GM21619 (cell line): Measurements from ENCODE around the gene TCP1.
"Not testable (repeated sequence)": the region's sequence is repeated elsewhere in the genome, so short reads cannot be mapped to it uniquely, and the experiment has no call there.

Source experiments
- ATAC-seq: cut with Tn5 transposase; IDR thresholded peaks from one replicate; pipeline ENCODE4 v1.9.1; 2021; ENCODE audit not compliant: unreplicated experiment

Gene TCP1

GRCh38 chr6:159778131-159778530, 11.3 kb downstream of the TCP1 start:
- no peak for ATAC-seq

DNA sequence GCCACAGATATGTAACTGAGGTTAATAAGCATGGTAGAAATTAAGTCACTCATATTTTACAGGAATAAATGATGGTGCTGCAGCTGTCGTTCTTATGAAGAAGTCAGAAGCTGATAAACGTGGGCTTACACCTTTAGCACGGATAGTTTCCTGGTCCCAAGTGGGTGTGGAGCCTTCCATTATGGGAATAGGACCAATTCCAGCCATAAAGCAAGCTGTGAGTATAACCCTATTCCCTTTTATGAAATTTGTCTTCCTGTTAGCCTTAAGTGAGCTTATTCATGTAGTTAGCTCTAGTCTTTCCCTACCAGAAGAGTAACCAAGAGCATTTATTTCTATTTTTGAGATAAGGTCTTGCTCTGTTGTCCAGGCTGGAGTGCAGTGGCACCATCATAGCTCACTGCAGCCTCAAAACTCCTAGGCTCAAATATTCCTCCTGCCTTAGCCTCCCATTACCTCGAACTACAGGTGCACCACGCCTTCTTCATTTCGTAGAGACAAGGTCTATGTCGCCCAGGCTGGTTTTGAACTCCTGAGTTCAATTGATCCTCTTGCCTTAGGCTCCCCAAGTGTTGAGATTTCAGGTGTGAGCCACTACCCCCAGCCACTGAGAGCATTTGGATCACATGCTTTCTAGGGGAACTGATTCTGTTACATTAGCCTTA, 12.0 kb downstream of the TCP1 start:
- no peak for ATAC-seq

- ATAC-seq = no peak
These were observed 17.2 kb downstream of the TCP1 start for GRCh38 chr6:159772196-159772595.

GRCh38 chr6:159769470-159769869, 19.9 kb downstream of the TCP1 start:
- no peak for ATAC-seq

DNA sequence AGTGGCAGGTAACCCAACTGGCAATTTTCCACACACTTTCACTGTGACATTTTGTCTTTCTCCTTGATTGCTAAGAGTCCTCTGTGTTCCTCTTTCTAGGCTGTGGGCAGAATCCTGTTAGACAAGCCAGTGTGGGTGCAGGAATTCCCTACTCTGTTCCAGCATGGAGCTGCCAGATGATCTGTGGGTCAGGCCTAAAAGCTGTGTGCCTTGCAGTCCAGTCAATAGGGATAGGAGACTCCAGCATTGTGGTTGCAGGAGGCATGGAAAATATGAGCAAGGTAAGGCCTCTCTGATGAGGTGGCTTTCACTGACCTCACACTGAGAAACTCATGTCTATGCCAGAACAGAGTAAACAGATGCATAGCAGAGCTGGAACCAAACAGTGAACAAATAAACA, 22.5 kb downstream of the TCP1 start:
- ATAC-seq = no peak

- ATAC-seq = peak; percentile 15
These were observed 26.6 kb downstream of the TCP1 start for GRCh38 chr6:159762681-159763293.

DNA sequence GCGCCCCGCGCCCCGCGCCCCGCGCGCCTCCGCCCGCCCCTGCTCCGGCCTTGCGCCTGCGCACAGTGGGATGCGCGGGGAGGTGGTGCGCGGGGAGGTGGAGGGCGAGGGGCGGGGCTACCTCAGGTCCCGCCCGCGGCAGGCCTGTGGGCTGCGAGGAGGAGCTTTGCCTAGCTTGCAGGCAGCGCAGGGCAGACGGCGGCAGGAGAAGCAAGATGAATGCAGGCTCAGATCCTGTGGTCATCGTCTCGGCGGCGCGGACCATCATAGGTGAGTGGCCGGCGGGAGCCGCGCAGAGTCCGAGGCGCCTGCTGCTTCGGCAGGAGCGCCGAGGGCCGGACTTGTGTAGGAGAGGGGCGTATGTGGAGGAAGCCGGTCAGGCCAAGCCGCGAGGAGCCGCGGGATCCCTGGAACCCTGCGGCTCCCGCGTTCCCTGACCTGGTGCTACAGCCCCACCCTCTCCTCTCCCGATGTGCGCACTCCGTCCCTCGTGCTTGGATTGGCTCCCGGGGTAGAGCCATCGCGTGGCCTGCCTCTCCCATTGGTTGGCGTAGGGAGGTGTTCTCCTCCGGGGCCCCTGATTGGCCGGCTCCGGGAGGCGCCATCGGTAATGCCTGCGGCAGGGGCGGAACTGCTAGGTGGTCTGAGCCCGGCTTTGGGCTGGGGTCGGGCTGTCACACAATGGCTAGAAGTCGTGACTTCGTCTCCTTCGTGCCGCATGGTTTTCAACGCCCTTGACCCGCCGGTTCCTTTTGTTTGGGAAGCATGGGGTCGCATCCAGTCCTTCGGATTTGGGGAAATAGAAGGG, 27.3 kb downstream of the TCP1 start, which contains the start of gene ACAT2:
ACAT2 (plus strand) TSS at position 173 of the 808 bp plus-strand sequence; CDS start at position 216, 43 bp downstream.
- peak; percentile 98 for ATAC-seq

GRCh38 chr6:159761129-159761872, 28.1 kb downstream of the TCP1 start:
- ATAC-seq = no peak

DNA sequence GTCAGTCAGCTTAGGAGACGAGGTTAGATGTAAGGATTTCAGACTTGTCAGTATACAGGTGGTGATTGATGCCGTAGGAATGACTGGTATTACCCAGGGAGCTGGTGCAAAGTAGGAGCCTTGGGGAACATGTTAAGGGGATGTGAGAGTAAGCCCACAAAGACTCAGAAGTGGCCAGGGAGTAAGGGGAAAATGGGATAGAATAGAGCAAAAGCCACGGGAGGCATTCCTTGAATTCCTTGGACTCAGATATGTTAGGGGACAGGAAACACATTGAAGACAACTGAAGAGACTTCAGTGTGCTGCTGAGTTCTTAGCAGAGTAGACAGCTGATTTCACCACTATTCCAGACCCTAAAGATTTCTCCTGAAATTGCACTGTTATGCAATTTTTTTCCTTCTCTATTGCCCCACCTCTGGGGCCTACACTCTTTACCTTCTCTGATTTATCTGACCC, 28.8 kb downstream of the TCP1 start:
- ATAC-seq = no peak

DNA sequence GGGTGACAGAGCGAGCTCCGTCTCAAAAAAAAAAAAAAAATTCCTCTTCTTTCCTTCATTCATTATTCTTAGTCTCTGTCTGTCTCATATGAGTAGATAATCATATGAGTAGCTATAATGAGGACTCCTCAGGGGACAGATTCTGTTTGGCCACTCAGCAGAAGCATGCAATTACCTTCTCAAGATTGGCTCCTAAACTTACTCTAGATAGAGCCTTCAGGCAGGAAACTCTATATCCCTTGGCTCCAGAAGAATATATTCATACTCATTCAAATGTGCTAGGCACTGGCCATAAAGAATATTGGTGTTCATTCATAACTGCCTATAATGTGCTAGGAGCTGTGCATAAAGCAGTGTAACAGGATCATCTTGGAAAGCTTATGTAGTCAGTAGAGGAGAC, 29.8 kb downstream of the TCP1 start:
- no peak for ATAC-seq

- ATAC-seq = no peak
These were observed 31.1 kb downstream of the TCP1 start for GRCh38 chr6:159758031-159759001.

- ATAC-seq = no peak
These were observed 32.9 kb downstream of the TCP1 start for GRCh38 chr6:159756508-159756907.

GRCh38 chr6:159754959-159755914, 34.2 kb downstream of the TCP1 start:
- no peak for ATAC-seq

DNA sequence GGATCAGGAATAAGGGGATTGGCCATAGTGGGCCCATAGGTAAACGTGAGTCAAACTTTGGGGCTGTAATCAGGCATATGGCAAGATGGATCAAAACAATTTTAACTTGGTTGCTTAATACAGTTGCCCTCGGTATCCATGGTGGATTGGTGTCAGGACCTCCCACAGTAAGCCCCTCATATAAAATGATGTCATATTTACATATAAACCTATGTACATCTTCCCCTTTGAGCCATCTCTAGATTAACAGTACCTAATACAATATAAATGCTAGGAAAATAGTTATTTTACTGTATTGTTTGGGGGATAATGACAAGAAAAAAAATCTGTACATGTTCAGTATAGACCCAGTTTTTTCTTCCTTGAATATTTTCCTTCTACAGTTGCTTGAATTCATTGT, 35.0 kb downstream of the TCP1 start:
- no peak for ATAC-seq

DNA sequence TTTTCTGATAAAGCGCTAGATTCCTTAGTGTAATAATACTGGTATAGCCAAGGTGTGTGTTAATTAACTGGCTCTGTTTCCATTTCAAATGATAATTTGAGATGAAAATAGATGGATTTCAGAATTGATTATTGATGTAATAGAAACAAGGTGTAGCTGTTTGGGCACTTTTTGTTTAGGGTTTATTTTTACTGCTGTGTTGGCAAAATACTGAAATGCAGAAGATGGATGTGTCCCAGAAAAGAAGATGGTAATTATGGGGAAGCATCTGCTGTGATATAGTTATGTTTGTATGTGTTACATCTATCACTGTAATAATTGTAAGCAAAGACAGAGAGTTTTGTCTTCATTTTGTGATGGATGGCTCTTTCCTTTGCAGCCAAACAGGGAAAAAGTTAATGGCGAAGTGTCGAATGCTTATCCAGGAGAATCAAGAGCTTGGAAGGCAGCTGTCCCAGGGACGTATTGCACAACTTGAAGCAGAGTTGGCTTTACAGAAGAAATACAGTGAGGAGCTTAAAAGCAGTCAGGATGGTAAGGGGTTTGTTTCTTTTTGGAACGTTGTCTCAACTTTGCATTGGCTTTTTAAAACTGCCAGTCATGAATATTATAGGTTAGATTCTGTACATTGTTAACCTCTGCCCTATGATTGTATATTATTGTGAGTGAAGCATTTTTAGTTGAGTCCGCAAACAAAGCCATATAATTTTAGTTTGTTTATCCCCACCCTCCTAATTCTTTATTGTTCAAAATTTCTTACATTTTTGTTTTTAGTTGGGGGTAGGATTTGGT, 36.1 kb downstream of the TCP1 start:
- no peak for ATAC-seq

DNA sequence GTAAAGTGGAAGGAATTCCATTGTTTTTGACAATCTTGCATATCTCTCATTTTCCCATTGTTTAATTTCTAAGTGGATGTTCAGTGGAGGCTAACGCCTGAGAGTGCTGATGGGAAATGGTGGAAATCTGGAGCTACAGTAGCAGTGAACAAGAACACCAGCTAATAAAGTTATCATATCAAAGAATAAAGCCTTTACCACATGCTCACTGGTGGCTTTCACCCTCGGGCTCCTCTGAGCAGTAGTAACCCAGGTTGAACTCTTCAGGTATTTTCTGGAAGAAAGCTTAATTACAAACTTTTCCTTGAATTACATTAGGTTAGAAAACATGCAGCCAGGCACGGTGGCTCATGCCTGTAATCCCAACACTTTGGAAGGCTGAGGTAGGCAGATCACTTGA, 38.0 kb downstream of the TCP1 start:
- no peak for ATAC-seq

- ATAC-seq = not testable (repeated sequence)
These were observed 41.3 kb downstream of the TCP1 start for GRCh38 chr6:159748127-159748526.

GRCh38 chr6:159746759-159747158, 42.6 kb downstream of the TCP1 start:
- ATAC-seq = no peak
